T-helper 2 cell treated with Interferon-gamma antibody and Interleukin-4, amounts not matched to agents 5 μg/mL and 100 μg/mL, for 36 hours (primary cell): ENCODE data around the gene SUSD3.

ENCODE experiments used
- DNase-seq: peaks from one replicate; pipeline ENCODE4 v3.0.0; 2021; ENCODE audit warnings: low spot score
- H3K27ac Mint-ChIP-seq: one replicate; pipeline ENCODE4 v1.8.0; 2021; ENCODE audit warnings: mild to moderate bottlenecking, mixed read lengths
- H3K27me3 Mint-ChIP-seq: one replicate; pipeline ENCODE4 v1.8.0; 2021; ENCODE audit warnings: low read depth, mixed read lengths
- H3K36me3 Mint-ChIP-seq: one replicate; pipeline ENCODE4 v1.8.0; 2021; ENCODE audit warnings: low read depth, mixed read lengths
- H3K4me1 Mint-ChIP-seq: one replicate; pipeline ENCODE4 v1.8.0; 2021; ENCODE audit warnings: low read depth, mixed read lengths
- H3K4me3 Mint-ChIP-seq: one replicate; pipeline ENCODE4 v1.8.0; 2022; ENCODE audit warnings: mild to moderate bottlenecking, moderate library complexity, mixed read lengths
- H3K9me3 Mint-ChIP-seq: one replicate; pipeline ENCODE4 v1.8.0; 2021; ENCODE audit warnings: mixed read lengths

SUSD3 gene

DNA sequence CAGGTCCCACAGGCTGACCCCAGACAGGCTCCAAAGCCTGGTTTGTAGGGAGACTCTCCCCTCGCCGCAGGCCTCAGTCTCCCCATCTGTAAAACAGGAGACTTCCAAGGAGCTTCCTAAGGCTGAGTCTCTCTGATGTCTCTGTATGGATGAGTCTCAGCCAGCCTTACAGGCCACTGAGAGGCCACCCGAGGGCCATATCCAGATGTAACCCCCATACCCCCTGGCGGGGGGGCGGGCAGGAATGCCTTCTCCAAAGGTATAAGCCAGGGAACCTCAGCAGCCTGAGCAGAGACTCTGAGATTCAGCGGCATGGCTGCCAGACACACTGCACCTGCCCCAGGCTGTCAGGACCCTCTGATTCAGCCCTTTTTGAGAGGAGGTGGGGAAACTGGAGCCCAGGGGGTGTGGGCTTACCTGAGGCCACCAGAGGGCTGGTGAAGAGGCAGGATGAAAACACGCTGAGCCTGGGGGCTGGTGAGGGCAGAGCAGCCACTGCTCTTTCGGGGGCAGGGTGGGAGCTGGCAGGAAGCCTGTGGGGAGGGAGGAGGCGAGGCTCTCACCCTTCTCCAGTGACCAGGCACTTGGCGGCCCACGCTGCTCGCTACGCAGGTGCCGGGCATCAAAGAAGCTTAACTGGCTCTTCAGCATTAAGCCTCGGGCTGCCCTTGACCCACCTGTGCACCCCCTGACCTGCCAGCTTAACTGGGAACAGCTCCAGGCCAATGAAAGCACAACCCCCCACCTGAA is 5.5 kb upstream of the SUSD3 start:
- no peak overlapping the region for H3K4me3 Mint-ChIP-seq
- H3K27me3 Mint-ChIP-seq = no peaks in the 10 kb centered on the region
- DNase-seq = no peak
- no peaks in the 10 kb centered on the region for H3K36me3 Mint-ChIP-seq
- H3K4me1 Mint-ChIP-seq = peaks cover 7% of the 10 kb centered on the region
- H3K27ac Mint-ChIP-seq = no peak overlapping the region
- H3K9me3 Mint-ChIP-seq = no peaks in the 10 kb centered on the region

DNA sequence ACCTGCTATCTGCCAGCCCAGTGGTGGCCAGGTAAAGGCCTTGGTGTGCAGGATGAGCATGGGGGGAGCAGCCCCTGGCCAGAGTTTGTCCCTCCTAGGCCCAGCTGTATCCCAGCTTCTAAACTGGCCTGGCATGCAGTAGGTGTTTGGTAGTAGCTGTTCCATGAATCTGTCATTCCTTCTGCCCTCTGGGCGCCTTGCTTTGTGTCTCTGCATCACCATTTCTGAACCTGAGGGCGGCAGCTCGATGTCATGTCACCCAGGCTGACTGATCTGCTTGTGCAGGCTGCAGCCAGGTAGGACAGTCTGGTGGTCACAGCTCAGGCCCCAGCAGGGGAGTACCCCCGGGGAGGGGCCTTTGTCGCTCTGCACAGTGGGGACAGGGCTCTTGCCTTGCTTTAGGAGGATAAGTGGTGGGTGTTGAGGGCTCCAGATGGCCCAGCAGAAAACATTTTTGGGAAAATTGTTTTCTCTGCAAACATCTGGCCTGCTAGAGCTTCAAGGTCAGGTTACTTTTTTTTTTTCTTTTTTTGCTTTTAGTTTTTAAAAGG is 4.6 kb upstream of the SUSD3 start:
- peaks cover 9% of the 10 kb centered on the region for H3K4me1 Mint-ChIP-seq
- no peak for DNase-seq
- H3K36me3 Mint-ChIP-seq = no peaks in the 10 kb centered on the region
- no peak overlapping the region for H3K4me3 Mint-ChIP-seq
- H3K9me3 Mint-ChIP-seq = no peaks in the 10 kb centered on the region
- no peak overlapping the region for H3K27ac Mint-ChIP-seq
- H3K27me3 Mint-ChIP-seq = no peaks in the 10 kb centered on the region

DNA sequence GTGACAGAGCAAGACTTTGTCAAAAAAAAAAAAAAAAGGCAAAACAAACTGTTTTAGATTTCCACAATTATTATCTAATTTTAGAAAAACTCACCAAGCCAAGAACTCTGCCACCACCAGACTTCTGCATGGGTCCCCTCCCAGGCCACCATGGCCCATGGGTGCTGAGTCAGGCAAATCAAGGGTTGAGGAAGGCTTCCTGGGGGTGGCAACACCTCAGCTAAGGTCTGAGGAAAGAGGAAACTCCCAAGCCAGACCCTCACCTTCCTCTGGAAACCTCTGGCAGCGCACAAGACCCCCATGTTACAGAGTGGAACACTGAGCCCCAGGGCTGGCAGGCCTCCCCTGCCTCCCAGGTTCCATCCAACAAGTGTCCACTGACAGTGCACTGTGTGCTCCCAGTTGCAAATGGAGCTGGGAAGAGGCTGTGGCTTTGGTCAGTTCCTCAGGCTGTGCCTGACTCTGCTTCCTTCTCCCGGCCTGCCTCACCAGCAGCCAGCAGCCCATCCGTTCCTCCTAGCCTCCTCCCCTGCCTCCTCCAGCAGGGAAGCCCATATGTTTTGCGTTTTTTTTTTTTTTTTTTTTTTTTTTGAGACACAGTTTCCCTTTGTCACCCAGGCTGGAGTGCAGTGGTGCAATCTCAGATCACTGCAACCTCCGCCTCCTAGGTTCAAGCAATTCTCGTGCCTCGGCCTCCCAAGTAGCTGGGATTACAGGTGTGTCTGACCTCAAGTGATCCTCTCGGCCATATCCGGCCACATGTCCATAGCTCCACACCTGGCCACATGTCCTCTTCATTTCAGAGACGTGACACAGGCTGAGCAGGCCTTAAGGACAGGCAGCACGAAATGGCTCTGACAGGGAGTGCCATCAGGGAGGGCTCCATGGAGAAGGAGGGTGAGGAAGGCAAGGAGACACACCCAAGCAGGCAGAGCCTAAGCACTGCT is 3.5 kb upstream of the SUSD3 start:
- Mint-ChIP-seq H3K36me3 (no peaks in the 10 kb centered on the region), H3K27ac (no peak overlapping the region), H3K4me1 (peaks cover 10% of the 10 kb centered on the region), H3K27me3 (no peaks in the 10 kb centered on the region), H3K9me3 (no peaks in the 10 kb centered on the region), H3K4me3 (no peak overlapping the region)
- no peak for DNase-seq

DNA sequence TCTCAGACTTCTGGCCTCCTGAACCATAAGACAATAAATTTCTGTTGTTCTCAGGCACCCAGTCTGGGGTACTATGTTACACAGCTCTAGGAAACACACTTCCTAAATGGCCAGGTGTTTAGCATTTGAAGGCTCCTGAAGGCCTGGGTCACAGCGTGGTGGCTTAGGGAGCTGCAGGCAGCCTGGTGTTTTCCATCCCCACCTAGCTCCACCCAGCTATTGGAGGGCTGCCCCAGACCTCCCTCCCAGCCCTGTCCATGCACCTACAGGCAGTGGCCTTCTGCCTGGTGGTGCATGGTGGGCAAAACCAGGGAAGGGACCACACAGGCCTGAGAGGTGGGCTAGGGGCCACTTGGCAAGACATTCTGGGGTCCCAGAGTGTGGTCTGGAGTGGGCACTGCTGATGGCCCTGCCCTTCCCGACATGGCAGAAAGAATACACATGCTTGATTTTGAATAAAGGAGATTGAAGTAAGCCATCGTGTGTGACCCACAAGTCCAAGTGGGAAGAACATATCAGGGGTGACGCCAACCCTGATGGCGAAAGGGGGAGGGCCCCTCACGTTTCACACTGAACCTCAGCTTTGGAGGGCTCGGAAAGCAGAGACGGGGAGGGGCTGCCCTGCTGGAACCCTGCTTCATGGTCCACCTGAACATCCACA is 1.3 kb upstream of the SUSD3 start:
- Mint-ChIP-seq H3K4me1 (peaks cover 29% of the 10 kb centered on the region), H3K4me3 (peak overlapping the region; percentile 54), H3K27ac (peak overlapping the region; percentile 39), H3K27me3 (no peaks in the 10 kb centered on the region), H3K9me3 (no peaks in the 10 kb centered on the region), H3K36me3 (peaks cover 10% of the 10 kb centered on the region)
- DNase-seq = no peak

DNA sequence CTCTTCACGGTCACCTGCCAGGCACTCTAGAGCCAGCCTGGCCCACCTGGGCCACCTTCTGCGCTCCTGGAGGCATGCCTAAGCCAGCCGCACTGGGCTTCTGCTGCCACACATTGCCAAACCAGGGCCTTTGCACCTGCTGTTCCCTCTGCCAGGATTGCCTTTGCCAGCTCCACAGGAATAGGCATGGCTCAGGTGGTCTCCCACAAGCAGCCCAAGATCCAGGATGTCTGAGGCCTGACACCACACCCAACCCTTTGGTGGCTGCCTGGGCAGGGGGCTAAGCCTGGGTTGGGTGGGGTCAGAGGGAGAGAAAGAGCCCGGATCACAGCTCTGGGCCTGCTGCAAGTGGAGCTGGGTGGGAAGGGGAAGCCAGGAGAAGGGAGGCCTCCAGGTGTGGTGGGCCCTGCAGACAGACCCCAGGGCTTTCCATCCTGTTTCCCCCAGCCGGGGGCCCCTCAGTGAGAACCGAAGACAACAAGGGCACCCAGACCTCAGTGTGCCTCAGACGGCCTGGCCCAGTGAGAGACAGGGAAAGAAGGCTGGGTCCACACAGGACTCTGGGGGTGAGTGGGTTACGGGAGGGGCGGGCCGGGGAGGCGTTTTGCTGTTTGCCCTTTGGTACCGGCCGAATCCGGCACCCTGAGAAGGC is 672 bp upstream of the SUSD3 start:
- Mint-ChIP-seq H3K36me3 (peaks cover 14% of the 10 kb centered on the region), H3K27me3 (no peaks in the 10 kb centered on the region), H3K4me3 (peak overlapping the region; percentile 73), H3K9me3 (no peaks in the 10 kb centered on the region), H3K4me1 (peaks cover 35% of the 10 kb centered on the region), H3K27ac (peak overlapping the region; percentile 78)
- no peak for DNase-seq

DNA sequence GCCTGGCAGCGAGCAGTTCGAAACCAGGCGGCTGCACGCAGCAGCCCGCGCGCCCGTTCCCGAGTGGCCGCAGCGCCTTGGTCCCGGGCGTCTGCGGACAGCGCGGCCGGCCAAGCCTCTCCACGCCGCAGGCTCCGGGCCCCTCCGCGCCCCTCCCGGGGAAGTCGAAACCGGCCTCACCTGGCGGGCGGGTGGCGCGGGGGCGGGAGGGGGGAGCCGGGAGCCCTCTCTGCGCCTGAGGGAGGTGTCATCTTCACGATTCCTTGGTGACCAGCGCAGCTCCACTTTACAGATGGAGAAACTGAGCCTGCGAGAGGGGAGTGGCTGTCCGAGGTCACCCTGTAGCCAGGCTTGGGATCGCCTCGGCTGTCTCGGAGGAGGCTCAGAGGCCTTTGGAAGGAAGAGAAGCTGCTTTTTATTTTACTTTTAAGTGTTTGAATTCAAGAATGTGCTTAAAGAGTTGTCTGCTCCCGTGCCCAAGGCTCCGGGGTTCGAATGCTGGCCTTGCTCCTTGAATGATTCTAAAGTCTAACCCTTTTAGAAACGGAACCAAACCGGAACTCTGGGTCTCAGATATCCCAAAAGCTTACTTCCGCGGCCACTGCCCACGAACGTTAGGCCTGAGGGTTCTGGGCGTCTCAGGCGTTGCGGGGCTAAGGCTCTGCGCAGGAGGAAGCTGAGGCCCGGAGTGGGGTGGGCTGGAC is 662 bp downstream of the SUSD3 start:
- H3K27me3 Mint-ChIP-seq = no peaks in the 10 kb centered on the region
- H3K27ac Mint-ChIP-seq = peak overlapping the region; percentile 92
- H3K4me1 Mint-ChIP-seq = peaks cover 45% of the 10 kb centered on the region
- peak overlapping the region; percentile 93 for H3K4me3 Mint-ChIP-seq
- H3K36me3 Mint-ChIP-seq = peaks cover 17% of the 10 kb centered on the region
- DNase-seq = no peak
- H3K9me3 Mint-ChIP-seq = no peaks in the 10 kb centered on the region

DNA sequence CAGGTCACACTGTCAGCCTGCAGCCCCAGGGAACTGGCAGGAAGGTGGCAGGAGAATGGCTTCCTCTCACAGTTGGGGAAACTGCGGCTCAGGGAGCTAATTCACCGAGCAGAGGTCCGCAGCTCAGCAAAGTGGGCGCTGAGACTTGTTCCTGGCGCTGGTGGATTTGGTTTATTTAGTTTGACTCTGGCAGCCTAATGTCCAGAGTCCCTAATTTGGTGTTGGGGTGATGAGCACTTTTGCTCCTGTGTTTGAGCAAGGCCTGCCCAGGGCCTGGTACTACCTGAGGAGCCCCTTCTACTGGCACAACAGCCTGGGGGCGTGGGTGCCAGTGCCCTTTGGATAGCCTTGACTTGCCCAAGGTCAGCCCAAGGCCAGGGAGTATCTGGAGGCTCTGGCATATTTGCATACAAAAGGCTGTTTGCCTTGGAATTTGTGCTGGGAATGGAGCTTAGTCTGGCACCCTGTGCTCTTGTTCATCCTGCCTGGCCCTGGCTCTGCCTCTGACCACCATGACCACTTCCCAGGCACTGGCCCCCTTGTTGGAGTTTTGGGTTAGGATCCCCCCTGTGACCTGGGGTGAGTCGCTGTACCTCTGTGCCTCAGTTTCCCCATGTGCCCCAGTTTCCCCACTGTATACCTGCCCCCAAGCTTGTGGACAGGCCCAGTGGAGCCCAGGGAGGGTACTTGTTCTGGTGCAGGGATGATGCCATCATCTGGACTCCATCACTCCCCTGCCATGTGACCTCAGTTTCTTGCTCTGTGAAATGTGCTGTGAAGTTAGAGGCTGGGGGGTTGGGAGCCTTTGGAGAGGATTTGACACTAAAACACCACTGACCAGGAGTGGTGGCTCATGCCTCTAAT is 1.4 kb downstream of the SUSD3 start:
- no peaks in the 10 kb centered on the region for H3K9me3 Mint-ChIP-seq
- peaks cover 53% of the 10 kb centered on the region for H3K4me1 Mint-ChIP-seq
- no peaks in the 10 kb centered on the region for H3K27me3 Mint-ChIP-seq
- H3K27ac Mint-ChIP-seq = peak overlapping the region; percentile 92
- DNase-seq = no peak
- peak overlapping the region; percentile 93 for H3K4me3 Mint-ChIP-seq
- H3K36me3 Mint-ChIP-seq = peaks cover 25% of the 10 kb centered on the region

DNA sequence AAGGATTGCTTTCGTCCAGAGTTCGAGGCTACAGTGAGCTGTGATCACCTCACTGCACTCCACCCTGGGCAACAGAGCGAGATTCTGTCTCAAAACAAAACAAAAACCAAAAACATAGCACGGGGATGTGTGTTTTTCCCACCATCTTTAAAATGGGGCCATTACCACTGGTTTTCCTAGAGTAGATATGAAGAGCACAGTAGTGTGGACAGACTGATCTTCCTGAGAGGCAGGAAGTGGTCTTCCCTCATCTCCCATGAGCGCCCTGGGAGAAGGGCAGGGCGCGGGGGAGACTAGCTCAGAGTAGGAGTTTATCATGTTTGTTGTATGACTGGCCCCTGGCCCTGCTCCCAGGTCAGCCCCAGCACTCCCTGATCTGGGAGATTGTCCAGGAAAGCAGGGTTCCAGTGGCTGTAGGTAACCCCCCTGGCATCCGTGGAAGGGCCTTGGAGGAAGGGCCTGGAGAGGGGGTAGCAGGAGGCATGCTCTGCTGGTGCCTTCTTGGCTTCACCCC is 2.3 kb downstream of the SUSD3 start:
- no peaks in the 10 kb centered on the region for H3K27me3 Mint-ChIP-seq
- H3K36me3 Mint-ChIP-seq = peaks cover 30% of the 10 kb centered on the region
- peak overlapping the region; percentile 93 for H3K4me3 Mint-ChIP-seq
- peaks cover 56% of the 10 kb centered on the region for H3K4me1 Mint-ChIP-seq
- no peak for DNase-seq
- no peaks in the 10 kb centered on the region for H3K9me3 Mint-ChIP-seq
- H3K27ac Mint-ChIP-seq = peak overlapping the region; percentile 92

DNA sequence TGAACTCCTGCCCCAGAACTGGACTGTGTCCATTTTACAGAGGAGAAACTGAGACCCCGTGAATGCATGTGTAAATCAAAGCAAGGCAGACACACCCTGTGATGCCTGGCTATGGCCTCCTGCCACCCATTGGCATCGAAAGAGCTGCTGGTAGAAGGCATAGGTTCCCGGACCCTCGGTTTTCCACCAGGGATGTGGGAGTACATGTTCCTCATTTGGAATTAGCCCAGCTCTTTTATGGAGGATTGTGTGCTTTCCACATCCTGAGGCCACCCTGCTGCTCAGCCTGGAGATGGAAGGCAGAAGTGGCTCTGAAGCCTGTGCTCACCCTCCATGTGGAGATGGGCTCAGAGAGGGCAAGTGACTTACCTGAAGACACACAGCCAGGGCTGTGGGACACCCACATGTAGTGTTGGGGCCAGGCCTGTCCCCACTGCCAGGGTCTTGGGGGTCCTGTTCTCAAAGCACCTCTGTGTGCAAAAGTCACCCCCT is 2.8 kb downstream of the SUSD3 start:
- Mint-ChIP-seq H3K36me3 (peaks cover 32% of the 10 kb centered on the region), H3K27ac (peak overlapping the region; percentile 92), H3K27me3 (no peaks in the 10 kb centered on the region), H3K9me3 (no peaks in the 10 kb centered on the region), H3K4me3 (peak overlapping the region; percentile 93), H3K4me1 (peaks cover 61% of the 10 kb centered on the region)
- DNase-seq = no peak

DNA sequence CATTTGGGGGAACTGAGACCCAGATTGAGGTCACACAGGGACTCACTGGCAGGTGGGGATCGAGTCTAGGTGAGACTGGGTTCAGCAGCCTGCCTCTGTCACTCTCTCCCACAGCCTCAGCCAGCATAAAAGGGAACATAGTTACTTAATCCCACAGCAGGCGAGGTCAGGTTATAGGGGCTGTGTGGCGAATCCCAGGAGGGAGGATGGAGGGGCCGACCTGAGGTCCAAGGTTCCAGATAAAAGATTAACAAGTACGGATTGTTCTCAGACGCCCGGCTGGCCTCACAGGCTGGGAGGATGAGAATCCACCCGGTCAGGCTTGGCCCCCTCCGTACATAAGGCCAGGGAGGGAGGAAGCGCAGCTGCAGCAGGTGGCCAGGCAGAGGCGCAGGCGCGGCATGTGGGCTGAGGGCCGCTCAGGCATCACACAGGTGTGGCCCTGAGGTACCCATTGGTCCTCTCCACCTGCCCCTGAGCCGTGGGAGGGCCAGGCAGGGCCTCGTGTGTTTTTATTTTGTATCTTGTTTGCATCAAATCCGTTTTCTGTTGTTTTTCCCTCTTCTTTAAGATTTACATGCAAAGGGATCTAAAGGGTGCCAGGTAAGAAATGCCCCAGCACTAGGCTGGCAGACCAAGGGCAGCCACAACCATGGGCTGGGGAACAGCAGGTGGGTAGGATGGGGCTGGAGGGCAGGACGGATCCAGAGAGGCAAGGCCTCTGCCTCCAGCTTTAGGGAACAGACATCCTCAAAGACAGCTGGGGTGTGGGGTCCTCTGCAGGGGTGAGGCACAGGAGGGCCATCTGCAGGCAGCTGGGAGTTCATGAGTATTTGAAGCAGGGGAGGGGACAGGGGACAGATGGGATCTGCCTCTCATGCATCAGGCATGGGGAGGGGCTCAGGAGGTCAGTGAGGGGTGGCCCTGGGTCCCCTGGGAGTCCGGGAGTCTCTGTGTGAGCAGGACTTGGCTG is 3.6 kb downstream of the SUSD3 start:
- H3K36me3 Mint-ChIP-seq = peaks cover 37% of the 10 kb centered on the region
- peak overlapping the region; percentile 92 for H3K27ac Mint-ChIP-seq
- H3K9me3 Mint-ChIP-seq = no peaks in the 10 kb centered on the region
- H3K27me3 Mint-ChIP-seq = no peaks in the 10 kb centered on the region
- peak overlapping the region; percentile 93 for H3K4me3 Mint-ChIP-seq
- no peak for DNase-seq
- peaks cover 66% of the 10 kb centered on the region for H3K4me1 Mint-ChIP-seq

DNA sequence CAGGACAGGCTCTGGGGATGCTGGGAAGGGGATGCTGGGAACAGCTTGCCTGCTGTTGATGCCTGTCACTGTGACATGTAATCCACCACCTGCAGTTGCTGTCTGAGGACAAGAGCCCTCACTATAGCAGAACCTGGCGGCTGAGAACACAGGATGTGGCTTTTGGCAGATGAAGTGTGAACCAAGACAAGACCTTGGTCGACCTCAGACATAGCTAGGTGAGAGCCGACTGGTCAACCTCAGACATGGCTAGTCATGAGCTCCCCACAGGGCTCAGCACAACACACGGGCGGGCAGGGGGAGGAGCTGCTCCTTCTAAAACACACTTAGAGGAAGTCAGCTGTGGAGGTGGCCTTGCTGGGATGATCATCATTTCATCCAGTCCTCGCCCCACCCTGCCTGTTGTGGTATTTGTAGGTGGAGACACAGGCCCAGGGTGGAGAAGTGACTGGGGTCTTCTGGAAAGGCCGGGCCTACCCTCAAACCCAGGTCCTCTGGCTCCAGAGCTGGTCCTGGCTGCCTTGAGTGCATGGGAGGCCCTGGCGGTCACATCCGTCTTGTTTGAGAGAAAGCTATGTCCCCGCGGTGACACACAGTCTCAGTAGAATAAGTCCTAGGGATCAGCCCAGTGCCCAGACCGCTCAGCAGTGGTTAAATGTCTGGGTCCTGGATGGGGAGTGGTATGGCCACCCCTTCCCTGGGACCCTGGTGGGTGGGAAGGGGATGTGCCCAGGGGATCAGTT is 6.1 kb downstream of the SUSD3 start:
- peaks cover 59% of the 10 kb centered on the region for H3K36me3 Mint-ChIP-seq
- peak; percentile 89 for DNase-seq
- peak overlapping the region; percentile 96 for H3K27ac Mint-ChIP-seq
- no peaks in the 10 kb centered on the region for H3K27me3 Mint-ChIP-seq
- H3K9me3 Mint-ChIP-seq = no peaks in the 10 kb centered on the region
- H3K4me1 Mint-ChIP-seq = peaks cover 68% of the 10 kb centered on the region
- H3K4me3 Mint-ChIP-seq = peak overlapping the region; percentile 88
